Fibroblast of lung (primary cell): ENCODE data around the gene CCDC183. TPM values are rescaled to one million over a fixed set of nuclear protein-coding genes. Genes with fewer than 3 reads are reported as not detected.

Experiments
- DNase-seq, 2 donors: peaks; one replicate each; pipeline versions ENCODE4 v3.0.0 to v3.0.0-alpha.2; 2010; ENCODE audit warnings: low read depth in 2 of 2
- H2AFZ ChIP-seq: 2 replicates; pipeline ENCODE4 v1.5.1; 2012; ENCODE audit warnings: low read length, control low read depth, inconsistent platforms
- H3K27ac ChIP-seq: 2 replicates; pipeline ENCODE4 v1.5.1; 2011; ENCODE audit warnings: low read length, control low read depth; ENCODE audit not compliant: insufficient read depth
- H3K27me3 ChIP-seq: 2 replicates; pipeline ENCODE4 v1.5.1; 2011; ENCODE audit warnings: mild to moderate bottlenecking, low read length; ENCODE audit not compliant: control insufficient read depth, insufficient read depth
- H3K36me3 ChIP-seq: 2 replicates; pipeline ENCODE4 v1.5.1; 2011; ENCODE audit warnings: low read length; ENCODE audit not compliant: control insufficient read depth, insufficient read depth
- H3K4me1 ChIP-seq: 2 replicates; pipeline ENCODE4 v1.5.1; 2011; ENCODE audit warnings: low read length; ENCODE audit not compliant: control insufficient read depth, insufficient read depth; ENCODE audit errors: extremely low read depth
- H3K4me2 ChIP-seq: 2 replicates; pipeline ENCODE4 v1.5.1; 2011; ENCODE audit warnings: low read length, control low read depth; ENCODE audit not compliant: insufficient read depth; ENCODE audit errors: extremely low read depth
- H3K4me3 ChIP-seq, 4 experiments: fragments of 200-600 bp in 1 of 4; sonication (generic) in 1 of 4; replicated peaks in 1 of 4; 2 replicates each; pipeline ENCODE4 v1.5.1; 2011 to 2016; ENCODE audit warnings: low read length in 4 of 4, low read depth in 3 of 4, mild to moderate bottlenecking in 3 of 4, control low read depth in 2 of 4, inconsistent platforms in 1 of 4, mixed read lengths in 1 of 4; ENCODE audit not compliant: insufficient read depth in 1 of 4; ENCODE audit errors: control extremely low read depth in 1 of 4
- H3K79me2 ChIP-seq: 2 replicates; pipeline ENCODE4 v1.5.1; 2012; ENCODE audit warnings: mild to moderate bottlenecking, low read length, inconsistent platforms; ENCODE audit not compliant: control insufficient read depth, insufficient read depth
- H3K9ac ChIP-seq: 2 replicates; pipeline ENCODE4 v1.5.1; 2011; ENCODE audit warnings: mild to moderate bottlenecking, low read length, control low read depth; ENCODE audit not compliant: insufficient read depth
- H3K9me3 ChIP-seq: 2 replicates; pipeline ENCODE4 v1.5.1; 2012; ENCODE audit warnings: low read depth, low read length; ENCODE audit not compliant: control insufficient read depth, insufficient read depth
- H4K20me1 ChIP-seq: 2 replicates; pipeline ENCODE4 v1.5.1; 2011; ENCODE audit warnings: low read length; ENCODE audit not compliant: control insufficient read depth, insufficient read depth; ENCODE audit errors: extremely low read depth
- CTCF ChIP-seq, 2 donors: IDR thresholded peaks in 1 of 2; conservative IDR thresholded peaks in 1 of 2; 1 replicate in 1 of 2; 2 replicates in 1 of 2; pipeline ENCODE4 v1.5.1; 2011 to 2012; ENCODE audit warnings: low read length in 2 of 2, control low read depth in 1 of 2, inconsistent platforms in 1 of 2, low read depth in 1 of 2, mild to moderate bottlenecking in 1 of 2
- EZH2 ChIP-seq: IDR thresholded peaks from 2 replicates; pipeline ENCODE4 v1.5.1; 2012; ENCODE audit warnings: low read length, control low read depth, mild to moderate bottlenecking; ENCODE audit errors: missing control alignments
- polyA plus RNA-seq, 2 donors: library from polyadenylated mRNA; depleted of rRNA in 1 of 2; stranded (reverse) in 1 of 2; unstranded in 1 of 2; fragments of >200 nt; gene quantifications; 2 replicates each; pipeline ENCODE4 v1.2.1, GENCODE V29; 2011 to 2012; ENCODE audit warnings: missing spikeins in 1 of 2
- total RNA-seq: library from RNA; depleted of rRNA; stranded (reverse); fragments of >200 nt; gene quantifications from 2 replicates; pipeline ENCODE4 v1.2.1, GENCODE V29; 2014

CCDC183 gene
- total and polyA plus RNA-seq, 2 donors (not counting 1 experiment from before 2014, with no cell fraction given), result 0.35 to 0.99 TPM

DNA sequence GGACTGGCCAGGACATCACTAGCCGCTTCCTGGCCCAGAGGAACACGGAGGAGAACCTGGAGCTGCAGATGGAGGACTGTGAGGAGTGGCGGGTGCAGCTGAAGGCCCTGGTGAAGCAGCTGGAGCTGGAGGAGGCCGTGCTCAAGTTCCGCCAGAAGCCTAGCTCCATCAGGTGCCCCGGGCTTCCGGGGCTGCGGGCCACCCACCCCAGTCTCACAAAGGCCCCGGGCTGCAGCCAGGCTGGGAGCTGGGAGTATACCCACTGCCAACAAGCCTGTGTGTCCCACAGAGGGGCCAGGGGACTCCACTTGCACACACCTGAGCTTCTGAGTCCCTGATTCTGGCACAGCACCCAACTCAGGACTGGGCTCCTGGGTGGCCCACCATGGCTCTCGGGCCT is 9.9 kb downstream of the CCDC183 start:
- Histone ChIP-seq H4K20me1 (no peaks in the 10 kb centered on the region), H3K4me2 (peak overlapping the region; percentile 86), H3K27me3 (peaks cover 3% of the 10 kb centered on the region), H3K36me3 (peaks cover 2% of the 10 kb centered on the region), H3K9me3 (no peaks in the 10 kb centered on the region), H2AFZ (no peak overlapping the region), H3K27ac (no peak overlapping the region), H3K9ac (no peak overlapping the region), H3K4me3 (no peak overlapping the region), H3K4me1 (peaks cover 9% of the 10 kb centered on the region), H3K79me2 (peaks cover 28% of the 10 kb centered on the region)
- TF ChIP-seq EZH2 (no peak), CTCF (conservative IDR thresholded peaks at IDR 0.05 in 1 of 2, IDR thresholded peaks at IDR 0.05 in 1 of 2; ENCODE audit: low read depth in 1 of 2, low read length in 2 of 2) (no peak)
- DNase-seq, result no peak

- H2AFZ ChIP-seq, result no peak overlapping the region
- peak overlapping the region; percentile 81 for H3K9ac ChIP-seq
- TF ChIP-seq CTCF (conservative IDR thresholded peaks at IDR 0.05 in 1 of 2, IDR thresholded peaks at IDR 0.05 in 1 of 2; ENCODE audit: low read depth in 1 of 2, low read length in 2 of 2) (no peak), EZH2 (no peak)
- H3K9me3 ChIP-seq, result no peaks in the 10 kb centered on the region
- peak overlapping the region; percentile 71 for H3K27ac ChIP-seq
- H3K27me3 ChIP-seq, result peaks cover 3% of the 10 kb centered on the region
- peak overlapping the region; percentile 61 to 86 (median 80) for H3K4me3 ChIP-seq
- H3K79me2 ChIP-seq, result peaks cover 35% of the 10 kb centered on the region
- peaks cover 2% of the 10 kb centered on the region for H3K36me3 ChIP-seq
- H4K20me1 ChIP-seq, result no peaks in the 10 kb centered on the region
- DNase-seq, result no peak
- H3K4me2 ChIP-seq, result peak overlapping the region; percentile 86
- H3K4me1 ChIP-seq, result peaks cover 9% of the 10 kb centered on the region
Measured at GRCh38 chr9:136806631-136807201, 10.6 kb downstream of the CCDC183 start.

DNA sequence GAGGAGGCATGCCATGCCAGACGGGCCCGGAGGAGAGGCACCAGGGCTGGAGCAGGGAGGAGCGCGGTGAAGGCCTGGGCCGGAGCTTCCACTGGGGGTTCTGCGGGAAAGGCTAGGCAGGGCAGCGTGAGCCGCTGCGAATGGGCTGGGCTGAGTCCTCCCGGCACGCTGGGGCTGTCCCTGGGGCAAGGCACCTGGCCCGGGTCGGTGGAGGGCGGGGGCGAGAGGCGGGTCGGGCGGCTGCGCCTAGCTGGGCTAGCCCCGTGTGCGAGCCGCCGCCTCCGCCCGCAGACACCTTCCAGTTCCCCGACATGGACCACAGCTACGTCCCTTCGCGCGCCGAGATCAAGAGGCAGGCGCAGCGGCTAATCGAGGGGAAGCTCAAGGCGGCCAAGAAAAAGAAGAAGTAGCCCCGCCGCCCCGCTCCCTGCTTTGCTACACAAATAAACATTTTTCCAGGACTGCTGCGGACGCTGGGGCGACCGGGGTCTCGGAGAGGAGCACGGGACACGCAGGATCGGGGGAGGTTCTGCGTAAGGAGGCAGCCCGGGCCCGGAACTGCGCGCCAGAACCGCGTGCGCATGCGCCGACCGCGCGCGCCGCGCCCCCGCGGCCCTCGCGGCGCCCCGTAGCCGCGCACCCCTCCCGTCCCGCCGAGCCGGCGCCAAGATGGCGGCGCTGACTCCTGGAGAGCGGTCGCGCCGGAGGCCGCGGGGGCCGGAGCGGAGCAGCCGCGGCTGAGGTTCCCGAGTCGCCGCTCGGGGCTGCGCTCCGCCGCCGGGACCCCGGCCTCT is 11.3 kb downstream of the CCDC183 start, which contains the start of gene RABL6:
RABL6 (plus strand) TSS at position 668 of the 794 bp plus-strand sequence. CDS start 249 bp downstream, outside the sequence.
- peak; percentile 61 to 67 for DNase-seq
- Histone ChIP-seq H3K79me2 (peaks cover 36% of the 10 kb centered on the region), H3K4me2 (peak within 1 kb of the TSS; percentile 98), H2AFZ (peak within 1 kb of the TSS; percentile 82), H3K9me3 (no peaks in the 10 kb centered on the region), H3K36me3 (peaks cover 2% of the 10 kb centered on the region), H3K4me1 (peaks cover 9% of the 10 kb centered on the region), H3K4me3 (peak within 1 kb of the TSS; percentile 78 to 86 (median 80)), H3K27ac (peak within 1 kb of the TSS; percentile 71), H3K27me3 (no peaks in the 10 kb centered on the region), H3K9ac (peak within 1 kb of the TSS; percentile 81), H4K20me1 (no peaks in the 10 kb centered on the region)
- TF ChIP-seq CTCF (conservative IDR thresholded peaks at IDR 0.05 in 1 of 2, IDR thresholded peaks at IDR 0.05 in 1 of 2; ENCODE audit: low read depth in 1 of 2, low read length in 2 of 2) (no peak), EZH2 (no peak)
